K562 (cell line): Measurements from ENCODE around the gene ADIPOR1. TPM values are rescaled to one million over a fixed set of nuclear protein-coding genes. Genes with fewer than 3 reads are reported as not detected.

Experiments
- ATAC-seq: fragments of 200-7000 bp; cut with Tn5 transposase; 3 replicates; pipeline ENCODE4 v1.9.1; 2020; ENCODE audit warnings: moderate library complexity
- BruUV-seq: library from RNA; stranded (reverse); fragments of 400-500 nt; replicated peaks from 2 replicates; lab custom pipeline; 2021; lab: Mats Ljungman, UMichigan
- CTCF ChIA-PET: fragments of 300-600 bp; formaldehyde crosslinking; extraction: SDS; loops from one replicate; lab custom pipeline; 2021; ENCODE audit warnings: low intra/inter-chr PET ratio; lab: Yijun Ruan, JAX
- POLR2A ChIA-PET: fragments of 300-600, 350-650 bp; sonication (Branson Sonifier 250); formaldehyde crosslinking; extraction: SDS; loops from one replicate; lab custom pipeline; 2021; ENCODE audit warnings: antibody characterized with exemption, inconsistent platforms; lab: Yijun Ruan, JAX
- DNase-seq, 4 experiments: peaks; one replicate each; pipeline versions ENCODE4 v3.0.0 to v3.0.0-alpha.2; 2011 to 2018; ENCODE audit warnings: low spot score in 3 of 4, mixed read lengths in 3 of 4; ENCODE audit errors: extremely low read depth in 1 of 4
- FAIRE-seq: peaks from 2 replicates; lab custom pipeline; 2011; peaks lifted over from hg19 to GRCh38; lab: Jason Lieb, UNC
- H2AFZ ChIP-seq: 2 replicates; pipeline ENCODE4 v1.6.0; 2011; ENCODE audit warnings: low read depth, low read length, control low read depth, inconsistent platforms
- H3K27ac ChIP-seq: fragments of 200-600 bp; 3 replicates; pipeline ENCODE4 v1.8.0; 2011; ENCODE audit warnings: low read depth, mild to moderate bottlenecking, control low read depth, inconsistent platforms, low read length, moderate library complexity, mixed read lengths; ENCODE audit errors: extremely low read depth
- H3K27me3 ChIP-seq, 2 experiments: fragments of 300-600 bp in 1 of 2; 2 replicates in 1 of 2; 3 replicates in 1 of 2; pipeline versions ENCODE4 v1.6.0 to v1.8.0; 2011; ENCODE audit warnings: inconsistent platforms in 2 of 2, low read length in 2 of 2, mild to moderate bottlenecking in 1 of 2, mixed read lengths in 1 of 2, moderate library complexity in 1 of 2; ENCODE audit not compliant: control insufficient read depth in 2 of 2, insufficient read depth in 2 of 2
- H3K36me3 ChIP-seq: fragments of 300-600 bp; 3 replicates; pipeline ENCODE4 v1.8.0; 2011; ENCODE audit warnings: mild to moderate bottlenecking, low read length, inconsistent platforms; ENCODE audit not compliant: control insufficient read depth, insufficient read depth
- H3K4me1 ChIP-seq, 2 experiments: fragments of 200-600 bp in 1 of 2; replicated peaks in 1 of 2; 2 replicates in 1 of 2; 3 replicates in 1 of 2; pipeline versions ENCODE4 v1.5.1 to v1.8.0; 2011; ENCODE audit warnings: inconsistent platforms in 2 of 2, low read length in 2 of 2, mild to moderate bottlenecking in 1 of 2, mixed read lengths in 1 of 2, moderate library complexity in 1 of 2; ENCODE audit not compliant: control insufficient read depth in 2 of 2, insufficient read depth in 2 of 2
- H3K4me2 ChIP-seq: 2 replicates; pipeline ENCODE4 v1.6.1; 2011; ENCODE audit warnings: low read length, control low read depth, inconsistent platforms, mixed read lengths; ENCODE audit not compliant: insufficient read depth
- H3K4me3 ChIP-seq: fragments of 200-600 bp; sonication (generic), shearing (Covaris generic); 2 replicates; pipeline ENCODE4 v1.5.1; 2016; ENCODE audit warnings: control low read depth, inconsistent platforms
- H3K79me2 ChIP-seq: fragments of 200-600 bp; 3 replicates; pipeline ENCODE4 v1.8.0; 2011; ENCODE audit warnings: low read length, inconsistent platforms; ENCODE audit not compliant: control insufficient read depth, insufficient read depth
- H3K9ac ChIP-seq, 2 experiments: 2 replicates each; pipeline versions ENCODE4 v1.6.0 to v1.6.1; 2011; ENCODE audit warnings: low read depth in 2 of 2, low read length in 2 of 2, control low read depth in 1 of 2, inconsistent platforms in 1 of 2, mild to moderate bottlenecking in 1 of 2, mixed read lengths in 1 of 2; ENCODE audit not compliant: insufficient read depth in 1 of 2
- H3K9me1 ChIP-seq: one replicate; pipeline ENCODE4 v1.6.0; 2011; ENCODE audit warnings: inconsistent platforms, mild to moderate bottlenecking, low read length, moderate library complexity; ENCODE audit not compliant: control insufficient read depth, insufficient read depth
- H3K9me3 ChIP-seq: replicated peaks from 2 replicates; pipeline ENCODE4 v1.5.1; 2011; ENCODE audit warnings: low read depth, low read length, inconsistent platforms; ENCODE audit not compliant: control insufficient read depth, insufficient read depth
- H4K20me1 ChIP-seq: replicated peaks from 2 replicates; pipeline ENCODE4 v1.6.1; 2011; ENCODE audit warnings: low read length, inconsistent platforms, mixed read lengths; ENCODE audit not compliant: control insufficient read depth, insufficient read depth
- ARNT ChIP-seq, 2 experiments: fragments of 450-650 bp; IDR thresholded peaks; 2 replicates each; pipeline ENCODE4 v1.6.1; 2016; ENCODE audit warnings: mild to moderate bottlenecking in 1 of 2
- ATF6 ChIP-seq: sonication (generic); formaldehyde crosslinking; IDR thresholded peaks from 2 replicates; pipeline ENCODE4 v1.4.0; 2020; ENCODE audit warnings: mild to moderate bottlenecking, missing genetic modification reagents
- CEBPB ChIP-seq: fragments of 450-650 bp; IDR thresholded peaks from 2 replicates; pipeline ENCODE4 v1.6.1; 2016; ENCODE audit warnings: missing genetic modification characterization, missing compliant biosample characterization
- DPF2 ChIP-seq: fragments of 450-650 bp; IDR thresholded peaks from 2 replicates; pipeline ENCODE4 v1.6.1; 2016
- ETV5 ChIP-seq: sonication (generic); formaldehyde crosslinking; IDR thresholded peaks from 2 replicates; pipeline ENCODE4 v1.4.0; 2020; ENCODE audit warnings: low read depth, mild to moderate bottlenecking, missing genetic modification reagents
- FOS ChIP-seq: IDR thresholded peaks from 3 replicates; pipeline ENCODE4 v1.6.1; 2011; ENCODE audit not compliant: insufficient read length; ENCODE audit errors: extremely low read depth
- FOXA3 ChIP-seq, 2 experiments: fragments of 450-650 bp in 1 of 2; sonication (generic) in 1 of 2; formaldehyde crosslinking; IDR thresholded peaks in 1 of 2; conservative IDR thresholded peaks in 1 of 2; 2 replicates each; pipeline versions ENCODE4 v1.4.0 to v1.8.0; 2020 to 2022; ENCODE audit warnings: mild to moderate bottlenecking in 2 of 2, missing genetic modification reagents in 1 of 2
- HDAC3 ChIP-seq: fragments of 450-650 bp; IDR thresholded peaks from 2 replicates; pipeline ENCODE4 v1.6.1; 2018; ENCODE audit warnings: borderline replicate concordance, mild to moderate bottlenecking, moderate library complexity; ENCODE audit not compliant: partially characterized antibody
- HMBOX1 ChIP-seq: sonication (generic); IDR thresholded peaks from 2 replicates; pipeline ENCODE4 v1.6.1; 2016
- MAFK ChIP-seq: IDR thresholded peaks from 2 replicates; pipeline ENCODE4 v1.6.1; 2011; ENCODE audit warnings: low read length, improper control_type of control experiment
- NELFE ChIP-seq: IDR thresholded peaks from 2 replicates; pipeline ENCODE4 v1.6.1; 2011; ENCODE audit warnings: mild to moderate bottlenecking; ENCODE audit not compliant: insufficient read depth, insufficient read length
- OTX1 ChIP-seq: fragments of 450-650 bp; formaldehyde crosslinking; IDR thresholded peaks from 2 replicates; pipeline ENCODE4 v1.4.0; 2022; ENCODE audit warnings: mild to moderate bottlenecking
- SMARCA4 ChIP-seq: fragments of 450-650 bp; IDR thresholded peaks from 2 replicates; pipeline ENCODE4 v1.6.1; 2016
- SMARCB1 ChIP-seq: IDR thresholded peaks from 2 replicates; pipeline ENCODE4 v1.6.1; 2011; ENCODE audit warnings: improper control_type of control experiment, low read depth; ENCODE audit not compliant: insufficient read length
- STAT5B ChIP-seq: fragments of 250-450 bp; sonication (Bioruptor Pico); IDR thresholded peaks from 2 replicates; pipeline ENCODE4 v1.8.0; 2021; ENCODE audit warnings: mild to moderate bottlenecking, inconsistent platforms
- TEAD1 ChIP-seq, 2 experiments: fragments of 450-650 bp in 1 of 2; sonication (generic) in 1 of 2; formaldehyde crosslinking; IDR thresholded peaks; 2 replicates each; pipeline versions ENCODE4 v1.4.0 to v1.8.0; 2020 to 2022; ENCODE audit warnings: mild to moderate bottlenecking in 2 of 2, missing genetic modification reagents in 1 of 2
- ZNF592 ChIP-seq: fragments of 450-650 bp; IDR thresholded peaks from 2 replicates; pipeline ENCODE4 v1.6.1; 2017; ENCODE audit warnings: antibody characterized with exemption, mild to moderate bottlenecking
- WGBS: fragments of 100-300 bp; shearing (Covaris generic); methylation state at CpG from one replicate; pipeline ENCODE4 v1.1.6; 2016; ENCODE audit warnings: low coverage, mixed read lengths; ENCODE audit not compliant: insufficient coverage; ENCODE audit errors: missing lambda C conversion rate; 5-methylcytosine and 5-hydroxymethylcytosine counted together
- in situ Hi-C: fragments of 300-500 bp; cut with MboI; formaldehyde crosslinking; loops from 4 replicates; pipeline ENCODE4 v1.15.0; 2018; ENCODE audit warnings: inconsistent platforms, mixed read lengths
- intact Hi-C: fragments of 100-400 bp; cut with micrococcal nuclease; formaldehyde crosslinking; loops from 2 replicates; pipeline ENCODE4 v1.14.2; 2022
- polyA plus RNA-seq, 8 experiments: library from polyadenylated mRNA; depleted of rRNA in 4 of 8; stranded (reverse) in 5 of 8; unstranded in 3 of 8; fragments of >200 nt; fragmentation: Nextera tagmentation in 2 of 8; fragmentation: Illumina TruSeq in 1 of 8; extraction: Ambion mirVana in 2 of 8; extraction: Trizol in 1 of 8; gene quantifications; 2 replicates each; pipeline versions ENCODE4 v1.2.1 to v1.2.3, GENCODE V29; 2011 to 2014; ENCODE audit warnings: inconsistent platforms in 1 of 8, missing spikeins in 1 of 8
- total RNA-seq, 7 experiments: library from RNA; depleted of rRNA in 6 of 7; stranded (reverse); fragments of >200 nt in 6 of 7; fragmentation: Illumina TruSeq in 2 of 7; extraction: Trizol in 2 of 7; gene quantifications; 2 replicates each; pipeline versions ENCODE4 v1.2.1 to v1.2.3, GENCODE V29; 2011 to 2021; ENCODE audit warnings: low replicate concordance in 1 of 7

The ADIPOR1 gene
- total and polyA plus RNA-seq, 9 of the 15 experiments (the other 6 are each of a cell fraction or from before 2014, with no cell fraction given), result 29.0 to 217 (median 100) TPM

GRCh38 chr1:202959276-202959620 lies 1.1 kb upstream of the ADIPOR1 start:
- Histone ChIP-seq H3K4me3 (no peak overlapping the region), H3K36me3 (peaks cover 53% of the 10 kb centered on the region), H4K20me1 (peaks cover 12% of the 10 kb centered on the region; the same call in 1 of the 2 replicates), H3K4me1 (peaks cover 15 to 23% of the 10 kb centered on the region in 2 experiments), H3K79me2 (peaks cover 37% of the 10 kb centered on the region), H3K4me2 (peak overlapping the region; percentile 95), H3K9ac (peak overlapping the region in 1 of 2 experiments; percentile 67; a peak in 2 of 4 replicates), H3K9me1 (no peaks in the 10 kb centered on the region), H2AFZ (peak overlapping the region; percentile 30), H3K27me3 (no peaks in the 10 kb centered on the region), H3K9me3 (no peaks in the 10 kb centered on the region), H3K27ac (peak overlapping the region; percentile 64)
- ATAC-seq, result peak; percentile 50
- intact Hi-C loops, result loop anchor here (2.0 to 5.0 kb wide), 2 partner anchors 32 to 72 kb away; partner anchors contain the start of genes KLHL12 and RABIF
- DNase-seq, result peak; percentile 27 to 74 (median 53)
- FAIRE-seq, result peak; percentile 81
- no TSS peak for BruUV-seq
- in situ Hi-C loops, result no loop called here
- ChIA-PET CTCF (no interaction called here), POLR2A (interaction anchor here (0.6 to 1.6 kb wide), 7 partner anchors 8 to 1451 kb away, joined by 3 to 14 read pairs (median 3); no protein-coding TSS in a partner anchor)
- WGBS, result 0% methylated on average over 1 of the region's 1 CpG
- TF ChIP-seq OTX1 (CRISPR knock-in tag) (no peak), HDAC3 (no peak), ZNF592 (0 out of 2 replicates have a peak, but pooled peaks have one; percentile 28), STAT5B (CRISPR knock-in tag) (no peak), NELFE (no peak), TEAD1 (CRISPR knock-in tag; IDR thresholded peaks at IDR 0.05) (peak in 1 of 2 experiments; percentile 86; a peak in 1 of 4 replicates), HMBOX1 (peak; percentile 63), SMARCA4 (peak; percentile 75), ATF6 (CRISPR knock-in tag) (0 out of 2 replicates have a peak, but pooled peaks have one; percentile 55), ETV5 (CRISPR knock-in tag) (0 out of 2 replicates have a peak, but pooled peaks have one; percentile 7), FOXA3 (CRISPR knock-in tag; conservative IDR thresholded peaks at IDR 0.05 in 1 of 2, IDR thresholded peaks at IDR 0.05 in 1 of 2) (no peak), ARNT (IDR thresholded peaks at IDR 0.05) (peak in 1 of 2 experiments; percentile 95; a peak in 1 of 4 replicates), DPF2 (peak; percentile 69), SMARCB1 (peak; percentile 26), MAFK (no peak), FOS (peak; percentile 37), CEBPB (tag) (peak; percentile 90)
